Stimulated activated CD8-positive, alpha-beta memory T cell treated with anti-CD3 and anti-CD28 coated beads, Interleukin-15, amount 100 ng/mL, for 1 hour (primary cell): Measurements from ENCODE around the gene OVOL1.
A peak's percentile ranks its signal among the peaks of the same experiment; 100 is the strongest.
"Not testable (repeated sequence)": the region's sequence is repeated elsewhere in the genome, so short reads cannot be mapped to it uniquely, and the experiment has no call there.

Experiments
- DNase-seq: peaks from one replicate; pipeline ENCODE4 v3.0.0-alpha.2; 2020; ENCODE audit warnings: low read depth

The OVOL1 gene

DNA sequence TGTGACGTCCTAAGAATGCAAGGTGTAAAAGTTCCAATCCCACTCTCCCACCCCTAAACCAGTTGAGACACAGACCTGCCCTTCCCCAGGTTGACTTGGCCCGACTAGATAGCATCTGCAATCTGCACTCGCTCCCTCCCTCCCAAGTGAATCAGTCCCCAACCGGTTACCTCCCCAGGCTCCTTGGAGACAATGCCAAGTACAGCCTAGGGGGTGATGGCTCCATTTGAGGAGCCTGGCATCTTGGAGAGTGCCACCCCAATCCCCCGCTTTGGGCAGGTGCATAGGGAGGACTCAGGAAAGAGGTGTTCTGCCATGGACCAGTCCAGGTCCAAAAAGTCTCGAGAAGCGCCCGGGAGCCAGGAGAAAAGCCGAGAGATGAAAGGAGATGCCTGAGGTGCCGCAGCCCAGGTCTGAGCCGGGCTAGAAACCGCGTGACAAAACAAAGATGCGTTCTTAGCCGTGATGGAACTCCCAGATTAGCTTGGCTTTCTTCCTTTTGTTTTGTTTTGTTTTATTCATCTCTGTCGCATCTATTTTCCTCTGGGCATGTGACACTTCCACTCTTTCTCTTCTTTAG lies 28.2 kb downstream of the OVOL1 start:
- no peak for DNase-seq

DNA sequence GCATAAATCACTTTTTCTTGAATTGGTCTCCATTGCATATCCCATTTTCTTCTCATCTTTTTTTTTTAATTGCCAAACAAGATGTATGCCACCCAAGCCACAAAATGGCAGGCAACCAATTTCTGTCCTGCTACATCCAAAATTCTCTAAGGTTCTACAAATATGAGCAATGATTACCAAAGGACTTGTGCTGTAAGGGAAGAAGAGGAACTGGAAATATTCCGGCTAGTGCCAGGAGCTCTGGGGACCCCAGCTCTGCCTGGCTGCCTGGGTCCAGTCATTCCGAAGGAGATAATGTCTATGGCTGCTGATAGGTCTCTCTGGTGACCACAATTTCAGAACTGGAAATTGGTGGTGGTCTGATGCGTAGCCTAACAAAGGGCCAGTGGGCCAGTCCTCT lies 29.8 kb downstream of the OVOL1 start:
- no peak for DNase-seq

DNA sequence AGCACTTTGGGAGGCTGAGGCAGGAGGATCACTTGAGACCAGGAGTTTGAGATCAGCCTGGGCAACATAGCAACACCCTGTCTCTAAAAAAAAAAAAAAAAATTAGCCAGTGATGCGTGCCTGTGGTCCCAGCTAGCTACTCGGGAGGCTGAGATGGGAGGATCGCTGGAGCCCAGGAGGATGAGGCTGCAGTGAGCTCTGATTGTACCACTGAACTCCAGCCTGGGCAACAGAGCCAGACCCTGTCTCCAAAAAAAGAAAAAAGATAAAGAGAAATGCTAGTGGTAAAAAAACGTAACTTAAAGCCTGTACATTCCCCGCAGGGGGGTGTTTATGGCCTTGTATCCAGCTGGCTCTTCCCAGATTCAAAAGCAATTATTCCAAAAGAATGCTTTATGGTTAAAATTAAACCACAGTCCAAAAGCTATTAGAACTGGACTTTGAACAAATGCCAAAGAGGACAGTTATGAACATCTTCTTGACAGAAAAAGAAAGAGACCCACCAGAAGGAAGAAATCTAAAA lies 30.5 kb downstream of the OVOL1 start:
- no peak for DNase-seq

DNA sequence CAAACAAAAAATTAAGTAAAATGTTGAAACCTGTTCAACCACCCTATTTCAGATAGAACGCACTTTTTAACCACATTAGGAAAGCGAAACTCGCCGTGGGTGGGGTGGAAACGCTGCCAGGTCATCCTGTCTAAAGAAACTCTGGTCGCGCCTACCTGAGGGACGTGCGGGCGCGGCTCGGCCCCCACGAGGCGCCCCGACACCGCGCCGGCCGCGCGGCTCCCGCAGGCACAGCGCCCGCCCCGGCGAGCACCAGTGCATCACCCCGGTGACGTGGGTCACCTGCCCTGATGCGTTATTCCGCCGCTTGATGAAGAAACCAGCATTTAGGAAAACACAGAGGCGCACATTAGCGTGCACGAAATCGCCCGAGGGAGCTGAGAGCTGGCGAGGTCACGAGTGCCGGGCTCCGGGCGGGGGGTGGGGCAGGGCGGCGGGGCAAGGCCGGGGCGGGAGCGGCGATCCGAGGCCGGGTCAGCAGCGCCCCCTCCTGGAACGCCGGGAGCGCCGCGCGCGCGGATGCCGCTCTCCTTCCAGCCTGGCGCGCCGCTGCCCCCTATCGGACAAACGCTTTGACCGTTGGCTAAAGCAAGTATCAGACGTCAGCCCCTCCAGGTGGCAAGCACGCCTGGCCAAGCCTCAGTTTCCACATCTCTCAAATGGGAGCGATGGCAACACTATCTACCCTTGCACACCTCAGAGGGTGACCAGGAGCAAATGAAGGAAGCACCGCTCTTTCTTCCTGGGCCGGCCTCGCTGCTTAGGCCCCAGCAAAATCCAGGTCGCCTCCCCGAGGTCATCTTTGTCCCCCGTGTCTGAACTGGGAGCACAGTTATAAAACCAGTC lies 31.2 kb downstream of the OVOL1 start:
- DNase-seq: peak; percentile 94

DNA sequence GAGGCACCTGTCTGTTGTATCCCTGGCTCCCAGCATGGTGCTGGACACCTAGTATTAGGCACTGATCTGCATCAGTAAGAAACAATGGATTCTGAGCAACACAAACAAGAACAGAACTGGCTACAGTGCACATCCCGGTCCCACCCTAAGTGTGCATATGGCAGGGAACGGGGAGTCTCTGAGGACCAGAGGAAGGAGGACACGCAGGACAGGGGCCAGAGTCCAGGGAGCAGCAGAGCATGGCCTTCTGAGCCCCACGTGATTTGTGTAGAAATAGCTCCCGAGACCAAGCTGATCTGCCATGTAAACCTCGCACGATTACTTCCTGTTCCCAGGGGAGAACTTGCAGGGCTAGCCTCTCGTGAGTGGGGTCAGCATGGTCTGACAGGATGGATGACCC lies 34.2 kb downstream of the OVOL1 start:
- no peak for DNase-seq

DNA sequence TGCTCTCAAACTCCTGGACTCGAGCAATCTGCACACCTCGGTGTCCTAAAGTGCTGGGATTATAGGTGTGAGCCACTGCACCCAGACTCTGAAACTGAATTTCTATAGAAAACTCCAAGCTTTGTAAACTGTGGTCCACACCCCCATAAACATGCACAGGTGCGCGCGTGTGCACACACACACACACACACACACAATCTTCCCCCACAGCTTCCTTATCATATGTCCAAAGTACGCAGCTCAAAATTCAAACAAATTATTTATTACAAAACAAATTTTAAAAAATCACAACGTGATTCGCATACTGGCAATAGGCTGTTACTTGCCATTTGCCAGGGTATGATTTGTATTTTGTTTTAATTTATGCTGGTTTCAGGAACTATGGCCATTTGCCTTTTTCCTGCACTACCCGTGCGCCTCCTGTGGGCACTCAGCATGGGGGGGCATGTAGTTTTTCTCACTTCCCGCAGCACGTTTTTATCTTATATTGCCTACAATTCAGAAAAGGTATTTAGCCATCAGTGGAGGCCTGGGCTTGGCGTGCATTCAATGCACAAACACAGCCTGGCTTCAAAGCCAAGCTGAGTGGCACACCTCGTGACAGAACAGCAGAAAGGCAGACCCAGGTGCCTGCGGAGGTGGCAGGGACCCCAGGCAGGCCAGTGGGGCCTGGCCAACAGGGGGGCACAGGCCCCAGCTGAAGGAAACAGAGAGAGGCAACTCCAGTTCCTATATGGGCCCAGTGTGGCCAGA lies 36.1 kb downstream of the OVOL1 start:
- no peak for DNase-seq

DNA sequence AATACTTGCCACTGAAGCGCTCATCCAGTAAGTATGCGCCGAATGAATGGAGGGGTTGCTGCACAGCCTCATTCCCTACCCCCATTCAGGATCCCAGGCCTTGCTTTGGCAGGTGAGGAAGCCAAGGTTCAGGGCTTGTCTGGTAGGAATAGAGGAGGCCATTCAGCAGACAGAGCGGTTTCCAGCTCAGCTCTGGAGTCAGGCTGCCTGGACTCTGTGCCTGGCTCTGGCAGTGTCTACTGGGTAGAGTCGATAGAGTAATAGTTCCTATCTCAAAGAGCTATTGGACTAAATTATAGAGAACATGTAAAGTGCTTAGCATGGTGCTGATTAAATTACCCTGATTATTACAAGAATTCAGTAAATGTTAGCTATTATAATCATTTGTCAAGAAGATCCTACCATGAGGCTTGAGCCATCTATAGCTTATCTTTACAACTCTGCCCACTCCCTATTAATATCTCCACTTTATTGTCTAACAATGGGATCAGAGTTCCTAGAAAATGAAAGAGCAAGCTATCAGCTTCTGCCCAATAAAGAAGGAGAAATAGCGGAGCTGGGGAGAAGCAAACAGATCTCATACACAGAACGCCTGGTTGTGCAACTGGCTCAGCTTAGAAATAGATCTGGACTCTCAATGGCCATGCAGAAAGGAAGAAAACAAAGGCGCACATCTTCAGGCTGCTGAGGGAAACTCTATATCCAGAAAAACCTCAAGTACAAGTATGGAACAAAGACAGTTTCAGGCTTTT lies 40.3 kb downstream of the OVOL1 start:
- DNase-seq: no peak

DNA sequence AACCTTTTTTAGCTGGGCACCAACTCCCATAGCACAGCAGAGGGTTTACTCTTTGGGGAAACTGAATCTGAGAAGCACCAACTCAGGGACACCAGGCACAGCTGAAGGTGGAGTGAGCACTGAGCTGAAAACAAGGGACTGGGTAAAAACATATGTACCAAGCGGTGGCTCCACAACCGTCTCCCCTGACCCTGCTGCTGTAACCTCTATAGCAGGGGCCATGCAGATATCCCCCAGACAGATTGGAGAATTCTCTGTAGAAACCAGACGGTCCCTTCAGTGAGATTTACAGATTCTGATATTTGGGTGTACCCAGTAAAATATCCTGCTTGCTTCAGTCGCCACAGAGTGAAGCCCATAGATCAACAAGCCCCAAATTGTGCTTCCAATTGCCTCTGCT lies 42.6 kb downstream of the OVOL1 start:
- DNase-seq: no peak

DNA sequence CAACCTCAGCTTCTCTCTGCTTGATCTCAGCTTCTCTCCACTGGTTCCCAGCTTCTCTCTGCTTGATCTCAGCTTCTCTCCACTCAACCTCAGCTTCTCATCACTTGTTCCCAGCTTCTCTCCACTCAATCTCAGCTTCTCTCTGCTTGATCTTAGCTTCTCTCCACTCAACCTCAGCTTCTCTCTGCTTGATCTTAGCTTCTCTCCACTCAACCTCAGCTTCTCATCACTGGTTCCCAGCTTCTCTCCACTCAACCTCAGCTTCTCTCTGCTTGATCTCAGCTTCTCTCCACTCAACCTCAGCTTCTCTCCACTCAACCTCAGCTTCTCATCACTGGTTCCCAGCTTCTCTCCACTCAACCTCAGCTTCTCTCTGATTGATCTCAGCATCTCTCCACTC lies 45.4 kb downstream of the OVOL1 start:
- not testable (repeated sequence) for DNase-seq

DNA sequence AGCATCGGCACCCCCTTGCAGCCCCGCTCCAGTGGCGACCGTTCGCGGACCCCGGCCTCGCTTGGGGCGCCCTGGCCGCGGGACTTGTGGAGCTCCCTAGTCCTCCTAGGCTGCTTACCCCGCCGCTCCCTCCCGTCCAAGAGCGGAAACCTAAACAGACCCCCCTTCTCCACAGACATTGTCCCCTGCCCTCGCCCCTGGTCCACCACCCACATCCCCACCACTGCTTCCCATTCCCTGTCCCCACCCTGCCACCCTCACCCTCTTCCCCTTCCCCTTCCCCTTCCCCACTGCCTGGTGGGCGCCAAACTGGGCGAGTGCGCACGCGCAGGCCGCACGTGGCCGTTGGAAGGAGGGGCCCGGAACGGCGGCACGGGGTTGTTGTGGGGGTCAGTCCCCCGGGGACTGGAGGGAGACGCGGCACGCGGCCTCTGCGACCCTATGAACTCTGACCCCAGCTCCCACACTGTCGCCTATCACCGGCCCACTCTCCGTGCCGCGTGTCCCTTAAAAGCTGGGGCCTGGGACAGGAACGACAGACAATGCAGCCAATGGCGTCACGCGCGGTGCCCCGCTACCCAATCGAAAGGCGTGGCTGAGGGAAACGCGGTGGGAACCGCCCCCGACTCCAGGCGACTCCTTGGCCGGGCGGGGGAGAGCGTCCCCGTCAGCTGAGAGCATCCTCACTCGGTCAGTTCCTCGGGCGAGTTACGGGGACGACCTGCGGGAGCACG lies 46.6 kb downstream of the OVOL1 start, which contains the start of gene SNX32:
SNX32 (plus strand) TSS at position 667 of the 734 bp plus-strand sequence. CDS start 103 bp downstream, outside the sequence.
- DNase-seq: peak; percentile 91

DNA sequence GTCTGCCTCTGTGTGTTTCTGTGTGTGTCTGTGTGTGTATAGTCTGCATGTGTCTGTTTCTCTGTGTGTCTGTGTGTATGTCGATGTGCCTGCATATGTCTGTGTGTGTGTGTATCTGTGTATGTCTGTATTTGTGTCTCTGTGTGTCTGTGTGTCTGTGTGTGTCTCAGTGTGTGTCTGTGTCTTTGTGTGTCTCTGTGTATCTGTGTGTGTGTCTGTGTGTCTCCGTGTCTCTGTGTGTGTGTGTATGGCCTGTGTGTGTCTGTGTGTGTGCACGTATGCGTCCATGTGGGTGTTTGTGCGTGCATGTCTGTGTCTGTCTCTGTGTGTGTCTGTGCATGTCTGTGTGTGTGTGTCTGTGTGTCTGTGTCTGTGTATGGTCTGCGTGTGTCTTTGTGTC lies 47.3 kb downstream of the OVOL1 start:
- no peak for DNase-seq

DNA sequence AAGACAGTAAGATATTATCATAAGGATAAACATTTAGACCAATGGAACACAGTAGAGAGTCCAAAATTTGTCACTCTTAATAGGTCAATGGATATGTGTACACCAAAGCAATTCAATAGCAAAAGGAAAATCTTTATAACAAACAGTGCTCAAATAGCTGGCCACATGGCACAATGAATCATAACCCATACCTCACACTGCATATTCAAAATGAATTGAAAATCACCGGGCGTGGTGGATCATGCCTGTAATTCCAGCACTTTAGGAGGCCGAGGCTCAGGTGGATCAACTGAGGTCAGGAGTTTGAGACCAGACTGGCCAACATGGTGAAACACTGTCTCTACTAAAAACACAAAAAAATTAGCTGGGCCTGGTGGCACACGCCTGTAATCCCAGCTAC lies 55.3 kb downstream of the OVOL1 start:
- no peak for DNase-seq

DNA sequence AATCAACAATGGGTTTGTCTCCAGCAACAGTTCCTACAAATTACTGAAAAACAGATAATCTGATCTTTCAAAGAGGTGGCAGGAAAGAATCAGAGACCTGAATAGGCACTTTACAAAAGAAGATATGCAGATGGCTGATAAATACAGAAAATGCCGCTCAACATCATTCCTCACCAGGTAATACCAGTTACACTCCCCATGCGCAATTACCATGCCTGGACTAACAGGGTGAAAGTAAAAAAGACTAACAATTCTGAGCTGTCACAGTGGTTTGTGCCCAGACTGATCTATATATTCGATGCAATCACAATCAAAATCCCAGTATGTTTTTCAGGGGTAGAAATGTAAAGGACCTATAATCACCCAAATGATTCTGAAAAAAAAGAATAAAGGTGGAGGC lies 56.9 kb downstream of the OVOL1 start:
- no peak for DNase-seq

DNA sequence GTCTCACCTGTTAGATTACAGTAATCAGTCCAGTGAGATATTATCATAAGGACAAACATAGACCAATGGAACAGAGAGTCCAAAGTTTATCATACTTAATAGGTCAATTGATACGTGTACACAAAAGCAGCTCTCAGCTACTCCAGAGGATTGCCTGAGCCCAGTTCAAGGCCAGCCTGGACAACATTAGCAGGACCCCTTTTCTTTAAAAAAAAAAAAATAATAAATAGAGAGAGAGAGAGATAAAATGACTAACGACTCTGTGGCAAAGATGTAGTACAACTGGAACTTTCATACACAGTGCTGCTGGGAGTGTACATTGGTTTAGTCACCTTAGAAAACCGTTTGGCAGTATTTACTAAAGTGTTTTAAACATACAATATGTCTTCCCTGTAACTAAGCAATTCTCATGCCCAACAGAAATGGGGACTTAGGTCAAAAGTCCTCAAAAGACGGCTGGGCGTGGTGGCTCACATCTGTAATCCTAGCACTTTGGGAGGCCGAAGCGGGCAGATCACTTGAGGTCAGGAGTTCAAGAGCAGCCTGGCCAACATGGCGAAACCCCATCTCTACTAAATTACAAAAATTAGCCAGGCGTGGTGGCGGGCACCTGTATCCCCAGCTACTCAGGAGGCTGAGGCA lies 57.5 kb downstream of the OVOL1 start:
- no peak for DNase-seq
